DND-41 (cell line): ENCODE measurements around the gene GNAI2.

Experiments used
- CTCF ChIP-seq: IDR thresholded peaks from 2 replicates; pipeline ENCODE4 v1.5.1; 2012; ENCODE audit warnings: borderline replicate concordance, low read length, moderate library complexity, mild to moderate bottlenecking; ENCODE audit not compliant: poor library complexity, severe bottlenecking; ENCODE audit errors: extremely low read depth
- EZH2 ChIP-seq: IDR thresholded peaks from 3 replicates; pipeline ENCODE4 v1.6.1; 2012; ENCODE audit warnings: borderline replicate concordance, low read depth, mild to moderate bottlenecking, moderate library complexity, low read length, inconsistent platforms; ENCODE audit not compliant: severe bottlenecking

- TF ChIP-seq CTCF (no peak), EZH2 (no peak)
Observed at GRCh38 chr3:50187750-50188149, 48.3 kb upstream of the GNAI2 start.
